M059J (cell line): ENCODE data around the gene ZNF785. TPM values are rescaled to one million over a fixed set of nuclear protein-coding genes. Genes with fewer than 3 reads are reported as not detected.
"Not testable (repeated sequence)": the region's sequence is repeated elsewhere in the genome, so short reads cannot be mapped to it uniquely, and the experiment has no call there.

Experiments
- DNase-seq: peaks from one replicate; pipeline ENCODE4 v3.0.0-alpha.2; 2012; ENCODE audit warnings: low read depth
- total RNA-seq: library from RNA; depleted of rRNA; stranded (reverse); fragments of >200 nt; shearing (Covaris generic); gene quantifications from 2 replicates; pipeline ENCODE4 v1.2.3, GENCODE V29; 2014

Gene ZNF785
- total RNA-seq, 1 experiment from 2014 or later, result 6.3 TPM

- DNase-seq, result peak; percentile 8
Measured at GRCh38 chr16:30602616-30603277, 17.2 kb upstream of the ZNF785 start.

- DNase-seq, result no peak
Measured at GRCh38 chr16:30601966-30602365, 16.5 kb upstream of the ZNF785 start.

- DNase-seq, result no peak
Measured at GRCh38 chr16:30600929-30601328, 15.4 kb upstream of the ZNF785 start.

GRCh38 chr16:30600215-30600614, 14.7 kb upstream of the ZNF785 start:
- no peak for DNase-seq

- no peak for DNase-seq
Measured at GRCh38 chr16:30592871-30593270, 7.4 kb upstream of the ZNF785 start.

- DNase-seq, result not testable (repeated sequence)
Measured at GRCh38 chr16:30590869-30591268, 5.4 kb upstream of the ZNF785 start.

GRCh38 chr16:30589582-30589981, 4.1 kb upstream of the ZNF785 start:
- DNase-seq, result not testable (repeated sequence)

- DNase-seq, result no peak
Measured at GRCh38 chr16:30588651-30589050, 3.2 kb upstream of the ZNF785 start.

GRCh38 chr16:30585022-30585399, 486 bp downstream of the ZNF785 start:
- DNase-seq, result peak; percentile 43

GRCh38 chr16:30582611-30583340, 2.7 kb downstream of the ZNF785 start:
- DNase-seq, result no peak

GRCh38 chr16:30581457-30581856, 4.0 kb downstream of the ZNF785 start:
- DNase-seq, result no peak

GRCh38 chr16:30574678-30575077, 10.8 kb downstream of the ZNF785 start:
- DNase-seq, result no peak

GRCh38 chr16:30571445-30572322, 13.8 kb downstream of the ZNF785 start, which contains the start of gene ZNF688:
ZNF688 (minus strand) TSS chr16:30571714; CDS start chr16:30571629, 85 bp downstream.
- DNase-seq, result peak; percentile 97

- peak; percentile 41 for DNase-seq
Measured at GRCh38 chr16:30570636-30571444, 14.7 kb downstream of the ZNF785 start.

- DNase-seq, result no peak
Measured at GRCh38 chr16:30569746-30570635, 15.5 kb downstream of the ZNF785 start.

GRCh38 chr16:30569281-30569680, 16.2 kb downstream of the ZNF785 start:
- DNase-seq, result no peak

GRCh38 chr16:30567991-30568638, 17.4 kb downstream of the ZNF785 start:
- peak; percentile 93 for DNase-seq

- peak; percentile 76 for DNase-seq
Measured at GRCh38 chr16:30567160-30567990, 18.1 kb downstream of the ZNF785 start.

- no peak for DNase-seq
Measured at GRCh38 chr16:30566531-30566930, 19.0 kb downstream of the ZNF785 start.
